ENCODE results near the gene SMIM28.

SMIM28 gene

GRCh38 chr6:138374815-138375214 is 2.9 kb upstream of the SMIM28 start:
- no peak for DNase-seq

GRCh38 chr6:138377042-138377441 is 663 bp upstream of the SMIM28 start:
- no peak for DNase-seq

GRCh38 chr6:138378463-138378862 is 758 bp downstream of the SMIM28 start:
- DNase-seq, result no peak

GRCh38 chr6:138382498-138383265 is 5.0 kb downstream of the SMIM28 start:
- DNase-seq, result no peak

- no peak for DNase-seq
Measured at GRCh38 chr6:138383776-138384175, 6.1 kb downstream of the SMIM28 start.

- DNase-seq, result no peak
Measured at GRCh38 chr6:138386897-138387296, 9.2 kb downstream of the SMIM28 start.

- no peak for DNase-seq
Measured at GRCh38 chr6:138387577-138388368, 10.1 kb downstream of the SMIM28 start.

GRCh38 chr6:138389551-138389950 is 11.8 kb downstream of the SMIM28 start:
- DNase-seq, result no peak

GRCh38 chr6:138393871-138394783 is 16.4 kb downstream of the SMIM28 start:
- DNase-seq, result no peak

GRCh38 chr6:138396709-138397108 is 19.0 kb downstream of the SMIM28 start:
- DNase-seq, result no peak

GRCh38 chr6:138397128-138398122 is 19.7 kb downstream of the SMIM28 start:
- no peak for DNase-seq

GRCh38 chr6:138400326-138400725 is 22.6 kb downstream of the SMIM28 start:
- no peak for DNase-seq

- DNase-seq, result no peak
Measured at GRCh38 chr6:138401960-138402837, 24.5 kb downstream of the SMIM28 start.

GRCh38 chr6:138402838-138403187 is 25.1 kb downstream of the SMIM28 start:
- no peak for DNase-seq

GRCh38 chr6:138403324-138403800 is 25.7 kb downstream of the SMIM28 start:
- peak; percentile 45 for DNase-seq

- peak; percentile 98 for DNase-seq
Measured at GRCh38 chr6:138403801-138404665, 26.3 kb downstream of the SMIM28 start, which contains the start of gene HEBP2. HEBP2 (plus strand) TSS chr6:138404223; CDS start chr6:138404496, 273 bp downstream.

- DNase-seq, result peak; percentile 42
Measured at GRCh38 chr6:138404666-138405337, 27.1 kb downstream of the SMIM28 start.

GRCh38 chr6:138405816-138406413 is 28.2 kb downstream of the SMIM28 start:
- DNase-seq, result no peak

GRCh38 chr6:138406443-138406842 is 28.7 kb downstream of the SMIM28 start:
- no peak for DNase-seq

Data from stimulated activated CD4-positive, alpha-beta T cell treated with anti-CD3 and anti-CD28 coated beads, Interleukin-15, amount 100 ng/mL, for 24 hours (primary cell).